ENCODE measurements around the gene UPB1. TPM values are rescaled to one million over a fixed set of nuclear protein-coding genes. Genes with fewer than 3 reads are reported as not detected.

Gene UPB1
- total and polyA plus RNA-seq, 10 of the 15 experiments (the other 5 are each of a cell fraction or from before 2014, with no cell fraction given), result 0.89 to 20.5 (median 3.1) TPM

DNA sequence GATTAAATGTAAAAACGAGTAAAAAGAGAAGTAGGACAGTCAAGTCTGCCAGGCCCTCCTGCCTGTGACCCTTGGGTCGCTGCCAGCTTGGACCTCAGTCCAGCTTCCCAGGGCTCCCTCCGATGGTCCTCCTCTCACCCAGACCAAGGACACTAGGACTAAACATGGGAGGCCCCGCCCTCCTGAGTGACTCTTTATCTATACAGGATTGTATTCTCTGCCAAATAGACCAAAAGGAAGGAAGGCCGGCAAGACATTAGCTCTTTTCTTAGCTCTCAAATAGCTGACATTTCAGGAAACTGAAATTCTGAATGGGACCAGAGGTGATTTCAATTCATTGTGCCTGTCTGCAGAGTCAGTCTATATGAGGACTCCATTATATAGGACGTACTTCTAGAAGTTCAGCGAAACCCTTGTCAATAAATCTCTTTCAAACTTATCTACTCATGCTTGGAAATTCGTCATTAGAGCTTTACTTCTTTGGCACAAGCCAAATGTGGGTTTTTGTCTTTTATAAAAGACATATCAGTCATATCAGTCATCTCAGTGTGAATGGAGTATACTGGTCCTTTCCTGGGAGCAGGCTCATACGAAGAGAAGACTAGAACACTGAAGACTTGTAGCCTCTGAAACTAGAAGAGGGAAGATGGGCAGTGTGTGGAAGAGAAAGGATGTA, 39.2 kb upstream of the UPB1 start:
- FAIRE-seq, result no peak
- Histone ChIP-seq H3K79me2 (ENCODE audit: control insufficient read depth, insufficient read depth, low read length) (no peaks in the 10 kb centered on the region), H3K27me3 (replicated peaks in 1 of 2; ENCODE audit: control insufficient read depth in 2 of 2, insufficient read depth in 2 of 2, low read length in 1 of 2) (no peaks in the 10 kb centered on the region), H3K4me3 (no peak overlapping the region), H3K27ac (ENCODE audit: control insufficient read depth, insufficient read depth) (no peak overlapping the region), H3K4me2 (ENCODE audit: control insufficient read depth, insufficient read depth) (no peak overlapping the region), H4K20me1 (ENCODE audit: control insufficient read depth, insufficient read depth) (no peaks in the 10 kb centered on the region), H3K9ac (ENCODE audit: control insufficient read depth, insufficient read depth, low read length) (no peak overlapping the region), H3K9me3 (replicated peaks; ENCODE audit: control insufficient read depth, insufficient read depth, low read length) (no peaks in the 10 kb centered on the region; the same call in 2 of the 3 replicates), H3K4me1 (ENCODE audit: control insufficient read depth, insufficient read depth, low read length) (peaks cover 7% of the 10 kb centered on the region), H2AFZ (ENCODE audit: control insufficient read depth, low read depth, low read length) (no peak overlapping the region), H3K36me3 (ENCODE audit: control insufficient read depth in 2 of 2, insufficient read depth in 2 of 2, low read length in 1 of 2) (no peaks in the 10 kb centered on the region)
- ChIA-PET RAD21 (ENCODE audit: unreplicated experiment) (interaction anchor here (1.4 kb wide), 1 partner anchor 47 kb away, joined by 3 read pairs; no protein-coding TSS in a partner anchor), SMC1A (ENCODE audit: uncharacterized antibody, unreplicated experiment) (interaction anchor here (0.9 to 1.5 kb wide), 2 partner anchors 9 to 11 kb away, joined by 4 read pairs; no protein-coding TSS in a partner anchor), POLR2A (interaction anchor here (0.8 to 2.0 kb wide), 3 partner anchors 10 to 50 kb away, joined by 5 to 7 read pairs (median 7); no protein-coding TSS in a partner anchor), CTCF (interaction anchor here (1.3 to 1.7 kb wide), 3 partner anchors 11 to 133 kb away, joined by 5 read pairs; no protein-coding TSS in a partner anchor)
- WGBS (ENCODE audit: insufficient coverage, insufficient replicate concordance, low lambda C conversion rate, missing lambda C conversion rate), result 66% methylated on average over 9 of the region's 9 CpGs
- no peak for TF ChIP-seq EZH2 (IDR thresholded peaks at IDR 0.05; ENCODE audit: borderline replicate concordance, control insufficient read depth, low read depth, low read length)
- TF ChIP-seq REST (IDR thresholded peaks at IDR 0.05; ENCODE audit: low read depth, low read length), result no peak
- TF ChIP-seq PAX5 (IDR thresholded peaks at IDR 0.05; ENCODE audit: borderline replicate concordance, low read depth, low read length), result no peak
- no peak for TF ChIP-seq NFYB (IDR thresholded peaks at IDR 0.05; ENCODE audit: insufficient read depth, low read depth, low read length)
- TF ChIP-seq, protein P1, sequence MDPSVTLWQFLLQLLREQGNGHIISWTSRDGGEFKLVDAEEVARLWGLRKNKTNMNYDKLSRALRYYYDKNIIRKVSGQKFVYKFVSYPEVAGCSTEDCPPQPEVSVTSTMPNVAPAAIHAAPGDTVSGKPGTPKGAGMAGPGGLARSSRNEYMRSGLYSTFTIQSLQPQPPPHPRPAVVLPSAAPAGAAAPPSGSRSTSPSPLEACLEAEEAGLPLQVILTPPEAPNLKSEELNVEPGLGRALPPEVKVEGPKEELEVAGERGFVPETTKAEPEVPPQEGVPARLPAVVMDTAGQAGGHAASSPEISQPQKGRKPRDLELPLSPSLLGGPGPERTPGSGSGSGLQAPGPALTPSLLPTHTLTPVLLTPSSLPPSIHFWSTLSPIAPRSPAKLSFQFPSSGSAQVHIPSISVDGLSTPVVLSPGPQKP (IDR thresholded peaks at IDR 0.05; ENCODE audit: low read depth, low read length), result no peak
- TF ChIP-seq BCL11A (IDR thresholded peaks at IDR 0.05; ENCODE audit: low read depth, low read length), result no peak
- TF ChIP-seq IRF5 (IDR thresholded peaks at IDR 0.05; ENCODE audit: borderline replicate concordance), result no peak
- no peak for TF ChIP-seq ZNF24 (IDR thresholded peaks at IDR 0.05)
- TF ChIP-seq GABPA (IDR thresholded peaks at IDR 0.05; ENCODE audit: low read depth), result no peak
- TF ChIP-seq, protein P2, sequence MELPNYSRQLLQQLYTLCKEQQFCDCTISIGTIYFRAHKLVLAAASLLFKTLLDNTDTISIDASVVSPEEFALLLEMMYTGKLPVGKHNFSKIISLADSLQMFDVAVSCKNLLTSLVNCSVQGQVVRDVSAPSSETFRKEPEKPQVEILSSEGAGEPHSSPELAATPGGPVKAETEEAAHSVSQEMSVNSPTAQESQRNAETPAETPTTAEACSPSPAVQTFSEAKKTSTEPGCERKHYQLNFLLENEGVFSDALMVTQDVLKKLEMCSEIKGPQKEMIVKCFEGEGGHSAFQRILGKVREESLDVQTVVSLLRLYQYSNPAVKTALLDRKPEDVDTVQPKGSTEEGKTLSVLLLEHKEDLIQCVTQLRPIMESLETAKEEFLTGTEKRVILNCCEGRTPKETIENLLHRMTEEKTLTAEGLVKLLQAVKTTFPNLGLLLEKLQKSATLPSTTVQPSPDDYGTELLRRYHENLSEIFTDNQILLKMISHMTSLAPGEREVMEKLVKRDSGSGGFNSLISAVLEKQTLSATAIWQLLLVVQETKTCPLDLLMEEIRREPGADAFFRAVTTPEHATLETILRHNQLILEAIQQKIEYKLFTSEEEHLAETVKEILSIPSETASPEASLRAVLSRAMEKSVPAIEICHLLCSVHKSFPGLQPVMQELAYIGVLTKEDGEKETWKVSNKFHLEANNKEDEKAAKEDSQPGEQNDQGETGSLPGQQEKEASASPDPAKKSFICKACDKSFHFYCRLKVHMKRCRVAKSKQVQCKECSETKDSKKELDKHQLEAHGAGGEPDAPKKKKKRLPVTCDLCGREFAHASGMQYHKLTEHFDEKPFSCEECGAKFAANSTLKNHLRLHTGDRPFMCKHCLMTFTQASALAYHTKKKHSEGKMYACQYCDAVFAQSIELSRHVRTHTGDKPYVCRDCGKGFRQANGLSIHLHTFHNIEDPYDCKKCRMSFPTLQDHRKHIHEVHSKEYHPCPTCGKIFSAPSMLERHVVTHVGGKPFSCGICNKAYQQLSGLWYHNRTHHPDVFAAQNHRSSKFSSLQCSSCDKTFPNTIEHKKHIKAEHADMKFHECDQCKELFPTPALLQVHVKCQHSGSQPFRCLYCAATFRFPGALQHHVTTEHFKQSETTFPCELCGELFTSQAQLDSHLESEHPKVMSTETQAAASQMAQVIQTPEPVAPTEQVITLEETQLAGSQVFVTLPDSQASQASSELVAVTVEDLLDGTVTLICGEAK (IDR thresholded peaks at IDR 0.05; ENCODE audit: borderline replicate concordance), result no peak
- no peak for TF ChIP-seq ATF3 (IDR thresholded peaks at IDR 0.05; ENCODE audit: borderline replicate concordance, extremely low read depth, low read depth, low read length)
- no peak for TF ChIP-seq CBX3 (IDR thresholded peaks at IDR 0.05; ENCODE audit: borderline replicate concordance, low read depth)
- no peak for ATAC-seq
- intact Hi-C loops (cut with micrococcal nuclease; ENCODE audit: unreplicated experiment), result no loop called here
- DNase-seq (ENCODE audit: low read depth, low spot score), result no peak
- in situ Hi-C loops (cut with MboI), result no loop called here
- BruUV-seq (replicated peaks), result no TSS peak

Data from GM12878 (cell line).